Adrenal gland (tissue), 12 donors: ENCODE results near the gene POLG2. TPM values are rescaled to one million over a fixed set of nuclear protein-coding genes. Genes with fewer than 3 reads are reported as not detected.

Experiments used
- DNase-seq, 7 donors: peaks; one replicate each; pipeline ENCODE4 v3.0.0-alpha.2; 2019 to 2020
- H3K27ac ChIP-seq, 5 donors: fragments of 200-600 bp; sonication (generic) in 4 of 5; 1 replicate in 3 of 5; 2 replicates in 2 of 5; pipeline versions ENCODE4 v1.5.1 to v1.8.0; 2016 to 2020; ENCODE audit warnings: mild to moderate bottlenecking in 1 of 5
- H3K27me3 ChIP-seq: fragments of 200-600 bp; 2 replicates; pipeline ENCODE4 v1.8.0; 2021
- H3K36me3 ChIP-seq, 2 donors: fragments of 200-600 bp; replicated peaks in 1 of 2; 1 replicate in 1 of 2; 2 replicates in 1 of 2; pipeline versions ENCODE4 v1.5.1 to v1.8.0; 2018 to 2022
- H3K4me1 ChIP-seq, 2 donors: fragments of 200-600 bp; replicated peaks in 1 of 2; 1 replicate in 1 of 2; 2 replicates in 1 of 2; pipeline versions ENCODE4 v1.5.1 to v1.8.0; 2018 to 2021
- H3K4me3 ChIP-seq, 4 donors: fragments of 200-600 bp; sonication (generic) in 3 of 4; one replicate each; pipeline ENCODE4 v1.5.1; 2016 to 2018
- H3K9me3 ChIP-seq, 3 donors: fragments of 200-600 bp; sonication (generic) in 1 of 3; replicated peaks in 1 of 3; 1 replicate in 2 of 3; 2 replicates in 1 of 3; pipeline versions ENCODE4 v1.5.1 to v1.8.0; 2016 to 2021
- CTCF ChIP-seq, 6 experiments: fragments of 450-650 bp in 4 of 6; fragments of 200-600 bp in 2 of 6; sonication (generic) in 1 of 6; IDR thresholded peaks; 1 replicate in 5 of 6; 2 replicates in 1 of 6; pipeline versions ENCODE4 v1.5.1 to v1.8.0; 2016 to 2021; ENCODE audit warnings: antibody characterized with exemption in 6 of 6, mild to moderate bottlenecking in 2 of 6, moderate library complexity in 1 of 6
- POLR2A ChIP-seq, 2 donors: fragments of 450-650 bp; IDR thresholded peaks; one replicate each; pipeline ENCODE4 v1.6.1; 2017; ENCODE audit warnings: antibody characterized with exemption in 2 of 2, mild to moderate bottlenecking in 2 of 2, moderate library complexity in 1 of 2
- WGBS, 4 donors: extraction: QIAGEN DNeasy Blood & Tissue Kit in 2 of 4; methylation state at CpG; one replicate each; pipeline versions ENCODE4 v1.1.5 to v1.1.7; 2013 to 2017; 5-methylcytosine and 5-hydroxymethylcytosine counted together
- intact Hi-C, 2 donors: fragments of 100-400 bp; cut with DNase I; formaldehyde crosslinking; loops; one replicate each; pipeline versions ENCODE4 v1.14.1 to v1.15.0; 2022 to 2023
- polyA plus RNA-seq, 3 donors: library from polyadenylated mRNA; stranded (reverse); fragments of 200-250 nt in 2 of 3; fragments of 350-450 nt in 1 of 3; fragmentation: Illumina TruSeq in 1 of 3; extraction: RNeasy Lipid Tissue Mini Kit (QIAGEN cat#74804) in 1 of 3; gene quantifications; one replicate each; pipeline ENCODE4 v1.2.3, GENCODE V29; 2013 to 2014
- total RNA-seq, 9 donors: library from RNA; depleted of rRNA in 4 of 9; stranded (reverse); fragments of >200 nt in 4 of 9; fragments of 120-200 nt in 1 of 9; fragmentation: NEBNext Ultra II Directional in 1 of 9; extraction: Animal tissue kit (Norgen Biotek cat#: 25700) in 1 of 9; gene quantifications; one replicate each; pipeline versions ENCODE4 v1.1.0 to v1.2.4, GENCODE V29; 2013 to 2023
- donor health status: healthy with polysubstance abuse.
- donor health status: Bipolar disorder and iron deficiency.
- donor health status: DM: yes; HTN: yes; CAD: no.
- donor health status: DM: no; HTN: no; CAD: no.
- donor health status: DM: no; HTN: no; CAD: no.
- donor health status: DM: yes; HTN: yes; CAD: no.

Gene POLG2
- total and polyA plus RNA-seq, 12 donors = 3.1 to 28.7 (median 11.1) TPM

- Histone ChIP-seq H3K4me3 (no peak overlapping the region), H3K36me3 (peaks cover 0 to 91% of the 10 kb centered on the region in 2 donors), H3K9me3 (no peaks in the 10 kb centered on the region), H3K4me1 (peaks cover 13% of the 10 kb centered on the region in 2 donors), H3K27ac (no peak overlapping the region), H3K27me3 (no peaks in the 10 kb centered on the region)
- TF ChIP-seq CTCF (IDR thresholded peaks at IDR 0.05) = no peak
- intact Hi-C loops = no loop called here
- WGBS, 4 donors = 93 to 97% (median 96%) methylated on average over 5 of the region's 5 CpGs
- DNase-seq = no peak
These were observed 32.4 kb upstream of the POLG2 start for GRCh38 chr17:64529221-64529620.

GRCh38 chr17:64527914-64528313, 31.1 kb upstream of the POLG2 start:
- Histone ChIP-seq H3K27me3 (no peaks in the 10 kb centered on the region), H3K36me3 (peaks cover 0 to 96% of the 10 kb centered on the region in 2 donors), H3K27ac (no peak overlapping the region), H3K4me3 (no peak overlapping the region), H3K9me3 (no peaks in the 10 kb centered on the region), H3K4me1 (peaks cover 13% of the 10 kb centered on the region in 2 donors)
- TF ChIP-seq POLR2A (IDR thresholded peaks at IDR 0.05) (no peak), CTCF (IDR thresholded peaks at IDR 0.05) (no peak)
- DNase-seq = no peak
- intact Hi-C loops = no loop called here
- 94 to 98% (median 96%) methylated on average over 2 of the region's 2 CpGs for WGBS, 4 donors

GRCh38 chr17:64520359-64520758, 23.5 kb upstream of the POLG2 start:
- WGBS, 4 donors = 91 to 100% (median 93%) methylated on average over 6 of the region's 6 CpGs
- intact Hi-C loops = no loop called here
- Histone ChIP-seq H3K4me3 (no peak overlapping the region), H3K27ac (no peak overlapping the region), H3K9me3 (no peaks in the 10 kb centered on the region), H3K27me3 (no peaks in the 10 kb centered on the region), H3K36me3 (peaks cover 0 to 92% of the 10 kb centered on the region in 2 donors), H3K4me1 (no peaks in the 10 kb centered on the region)
- TF ChIP-seq POLR2A (IDR thresholded peaks at IDR 0.05) = no peak
- TF ChIP-seq CTCF (IDR thresholded peaks at IDR 0.05) = no peak
- DNase-seq = no peak

- intact Hi-C loops = no loop called here
- peaks cover 4 to 92% of the 10 kb centered on the region in 2 donors for H3K36me3 ChIP-seq
- H3K4me3 ChIP-seq = no peak overlapping the region
- WGBS, 4 donors = 93 to 96% (median 95%) methylated on average over 6 of the region's 6 CpGs
- no peak for DNase-seq
- H3K4me1 ChIP-seq = no peaks in the 10 kb centered on the region
- no peaks in the 10 kb centered on the region for H3K27me3 ChIP-seq
- no peaks in the 10 kb centered on the region for H3K9me3 ChIP-seq
- no peak for TF ChIP-seq POLR2A (IDR thresholded peaks at IDR 0.05)
- no peak for TF ChIP-seq CTCF (IDR thresholded peaks at IDR 0.05)
- H3K27ac ChIP-seq = no peak overlapping the region
These were observed 22.7 kb upstream of the POLG2 start for GRCh38 chr17:64519601-64520000.
